HG02623 (cell line): ENCODE results near the gene MBD5.
"Not testable (repeated sequence)": the region's sequence is repeated elsewhere in the genome, so short reads cannot be mapped to it uniquely, and the experiment has no call there.

Experiments used
- ATAC-seq: cut with Tn5 transposase; IDR thresholded peaks from one replicate; pipeline ENCODE4 v1.9.1; 2021; ENCODE audit warnings: moderate library complexity; ENCODE audit not compliant: unreplicated experiment

The MBD5 gene

DNA sequence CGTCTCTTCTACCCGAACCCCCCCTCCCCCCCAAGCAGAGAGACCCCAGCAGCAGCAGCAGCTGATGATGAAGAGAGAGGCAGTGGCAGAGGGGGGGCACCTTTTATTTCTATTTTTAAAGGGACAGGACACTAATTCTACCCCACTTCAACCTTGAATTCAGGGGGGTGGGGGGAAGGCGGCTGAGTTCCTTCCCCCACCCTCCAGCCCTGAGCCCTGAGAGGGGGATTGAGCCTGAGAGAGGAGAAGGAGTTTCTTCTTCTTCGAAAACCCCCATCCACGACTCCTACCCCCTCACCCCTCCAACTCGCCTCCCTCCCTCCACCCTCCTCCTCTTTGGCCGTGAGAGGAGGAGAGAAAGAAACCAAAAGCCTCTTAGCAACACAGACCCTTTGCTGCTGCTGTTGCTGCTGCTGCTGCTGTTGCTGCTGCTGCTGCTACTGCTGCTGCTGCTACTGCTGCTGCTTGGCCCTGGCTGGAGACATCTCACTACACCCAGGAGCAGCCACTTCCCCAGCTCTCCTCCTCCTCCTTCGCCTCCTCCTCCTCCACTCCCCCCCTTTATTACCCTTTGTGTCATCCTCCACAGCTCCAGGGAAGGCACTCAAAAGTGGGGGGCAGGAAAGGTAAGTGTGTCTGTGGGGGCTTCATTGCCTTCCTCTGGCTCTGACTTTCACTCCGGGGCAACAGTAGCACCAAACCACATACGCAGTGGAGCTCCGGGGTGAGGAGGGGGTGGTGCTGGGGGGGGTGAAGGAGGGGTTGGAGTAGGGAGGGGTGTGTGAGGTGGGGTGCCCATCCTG, at the start of gene MBD5:
Gene MBD5, plus strand, starts transcription at position 33 of the 803 bp plus-strand sequence.
- peak; percentile 29 for ATAC-seq

- ATAC-seq: no peak
Observed at GRCh38 chr2:147976102-147976501, 44.8 kb upstream of the MBD5 start.

DNA sequence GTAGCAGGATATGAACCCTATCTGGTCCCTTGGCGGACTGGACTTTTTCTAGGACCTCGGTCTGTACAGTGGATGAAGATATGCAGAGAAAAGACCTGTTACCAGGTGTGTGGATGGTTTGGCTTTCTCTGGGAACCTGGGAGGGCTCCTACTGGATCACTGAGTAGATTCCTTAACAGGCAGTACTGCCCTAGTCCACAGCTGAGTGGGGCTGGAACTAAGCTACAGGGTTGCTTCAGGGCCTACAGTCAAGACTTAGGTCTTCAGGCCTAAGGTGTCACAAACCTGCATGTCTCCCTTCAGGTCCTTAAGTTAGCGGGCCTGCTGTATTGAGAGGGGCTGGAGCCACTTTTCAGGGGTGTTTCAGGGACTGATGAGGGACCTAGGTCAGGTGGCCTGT, 43.2 kb upstream of the MBD5 start:
- ATAC-seq: no peak

DNA sequence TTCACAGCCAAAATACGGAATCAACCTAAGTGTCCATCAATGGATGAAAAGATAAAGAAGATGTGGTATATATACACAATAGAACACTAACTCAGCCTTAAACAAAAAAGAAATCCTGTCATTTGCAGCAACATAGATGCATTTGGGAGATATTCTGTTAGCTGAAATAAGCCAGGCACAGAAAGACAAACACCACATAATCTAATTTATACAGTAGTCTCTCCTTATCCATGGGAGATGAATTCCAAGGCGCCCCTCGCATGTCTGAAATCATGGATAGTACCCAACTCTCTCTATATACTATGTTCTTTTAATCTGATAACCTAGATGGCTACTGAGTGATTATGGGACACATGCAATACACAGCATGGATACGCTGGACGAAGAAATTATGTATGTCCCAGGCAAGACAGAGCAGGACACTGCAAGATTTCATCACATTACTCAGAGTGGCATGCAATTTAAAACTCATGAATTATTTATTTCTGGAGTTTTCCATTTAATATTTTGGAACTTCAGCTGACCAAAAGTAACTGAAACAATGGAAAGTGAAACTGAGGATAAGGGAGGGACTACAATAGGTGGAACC, 39.9 kb upstream of the MBD5 start:
- ATAC-seq: no peak

- no peak for ATAC-seq
Observed at GRCh38 chr2:147989102-147989501, 31.8 kb upstream of the MBD5 start.

DNA sequence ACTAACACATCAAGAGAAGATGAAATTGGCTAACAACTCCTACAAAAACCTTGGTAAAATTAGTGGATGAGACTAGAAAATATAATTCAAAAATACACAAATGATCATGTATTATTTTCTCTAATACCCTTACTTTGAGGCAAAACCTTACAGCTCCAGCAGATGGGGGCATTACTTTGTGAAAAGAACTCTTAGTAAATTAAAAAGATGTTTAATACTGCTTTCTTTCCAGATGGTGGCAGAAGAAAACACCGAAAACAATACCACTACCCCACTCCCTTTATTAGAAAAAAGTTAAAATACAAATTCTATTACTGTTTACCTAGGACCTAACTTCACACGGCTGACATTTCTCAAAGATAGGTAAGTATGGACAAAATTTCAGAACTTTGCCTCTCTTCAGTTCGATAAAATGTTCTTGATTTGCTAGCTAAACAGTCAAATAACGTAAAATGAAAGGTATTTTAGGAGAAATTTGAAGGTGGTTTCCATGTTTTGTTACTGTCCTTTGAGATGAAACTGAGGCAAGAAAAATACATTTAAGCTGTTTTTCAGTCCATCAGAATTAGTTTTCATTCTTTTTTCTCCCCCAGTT, 31.0 kb upstream of the MBD5 start:
- ATAC-seq: peak; percentile 87

DNA sequence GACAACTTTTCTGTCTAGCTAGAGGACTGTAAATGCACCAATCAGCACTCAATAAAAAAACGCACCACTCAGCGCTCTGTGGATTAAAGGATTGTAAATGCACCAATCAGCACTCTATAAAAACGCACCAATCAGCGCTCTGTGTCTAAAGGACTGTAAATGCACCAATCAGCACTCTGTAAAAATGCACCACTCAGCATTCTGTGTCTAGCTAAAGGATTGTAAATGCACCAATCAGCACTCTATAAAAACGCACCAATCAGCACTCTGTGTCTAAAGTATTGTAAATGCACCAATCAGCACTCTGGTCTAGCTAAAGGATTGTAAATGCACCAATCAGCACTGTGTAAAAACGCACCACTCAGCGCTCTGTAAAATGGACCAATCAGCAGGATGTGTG, 25.9 kb upstream of the MBD5 start:
- ATAC-seq: not testable (repeated sequence)

DNA sequence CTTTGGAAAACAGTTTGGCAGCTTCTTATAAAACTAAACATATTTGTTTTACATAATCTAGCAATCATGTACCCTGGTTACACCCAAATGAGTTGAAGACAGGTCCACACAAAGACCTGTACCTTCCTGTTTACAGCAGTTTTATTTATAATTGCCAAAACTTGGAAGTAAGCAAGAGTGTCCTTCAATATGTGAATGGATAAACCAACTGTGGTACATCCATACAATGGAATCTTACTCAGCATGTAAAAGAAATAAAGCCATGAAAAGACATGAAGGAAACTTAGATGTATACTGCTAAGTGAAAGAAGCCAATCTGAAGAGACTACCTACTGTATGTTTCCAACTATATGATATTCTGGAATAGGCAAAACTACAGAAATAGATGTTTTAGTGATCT, 24.1 kb upstream of the MBD5 start:
- no peak for ATAC-seq

GRCh38 chr2:147998203-147998602, 22.7 kb upstream of the MBD5 start:
- no peak for ATAC-seq

DNA sequence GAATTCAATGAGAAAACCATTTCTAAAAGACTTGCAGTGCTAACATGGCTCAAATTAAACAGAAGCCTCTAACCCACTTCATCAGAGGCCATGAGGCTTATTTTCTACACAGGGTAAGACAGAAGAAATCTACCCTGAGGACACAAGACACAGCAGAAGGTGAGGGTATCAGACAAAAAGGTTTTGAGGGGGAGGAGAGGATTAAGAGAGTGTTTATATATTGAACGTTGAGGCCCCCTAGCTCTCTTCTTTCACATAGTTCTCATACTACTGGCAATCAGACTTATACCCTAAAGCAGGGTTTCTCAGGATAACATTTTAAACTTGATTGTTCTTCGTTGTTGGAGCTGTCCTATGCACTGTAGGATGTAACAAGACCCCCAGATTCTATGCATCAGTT, 21.8 kb upstream of the MBD5 start:
- no peak for ATAC-seq

DNA sequence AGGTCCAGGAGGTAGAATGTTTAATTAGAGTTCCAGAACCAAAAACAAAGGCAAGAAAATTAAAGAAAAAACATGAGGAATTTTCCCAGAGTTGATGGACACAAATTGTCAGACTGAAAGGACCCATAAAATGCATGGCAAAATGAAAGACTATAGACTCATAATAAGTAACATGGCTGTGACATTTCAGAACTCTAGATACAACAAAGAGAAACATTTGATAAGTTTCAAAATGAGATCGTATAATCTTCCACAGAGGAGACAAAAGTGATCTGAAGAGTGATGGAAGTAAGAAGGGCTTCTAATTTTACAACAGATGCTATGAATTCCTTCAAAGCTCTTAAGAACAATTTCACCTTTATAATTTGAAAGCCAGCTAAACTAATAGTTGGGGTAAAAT, 20.8 kb upstream of the MBD5 start:
- no peak for ATAC-seq

DNA sequence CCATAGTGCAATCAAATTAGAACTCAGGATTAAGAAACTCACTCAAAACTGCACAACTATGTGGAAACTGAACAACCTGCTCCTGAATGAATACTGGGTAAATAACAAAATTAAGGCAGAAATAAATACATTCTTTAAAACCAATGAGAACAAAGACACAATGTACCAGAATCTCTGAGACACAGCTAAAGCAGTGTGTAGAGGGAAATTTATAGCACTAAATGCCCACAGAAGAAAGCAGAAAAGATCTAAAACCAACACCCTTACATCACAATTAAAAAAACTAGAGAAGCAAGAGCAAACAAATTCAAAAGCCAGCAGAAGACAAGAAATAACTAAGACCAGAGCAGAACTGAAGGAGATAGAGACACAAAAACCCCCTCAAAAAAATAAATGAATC, 18.5 kb upstream of the MBD5 start:
- ATAC-seq: not testable (repeated sequence)

DNA sequence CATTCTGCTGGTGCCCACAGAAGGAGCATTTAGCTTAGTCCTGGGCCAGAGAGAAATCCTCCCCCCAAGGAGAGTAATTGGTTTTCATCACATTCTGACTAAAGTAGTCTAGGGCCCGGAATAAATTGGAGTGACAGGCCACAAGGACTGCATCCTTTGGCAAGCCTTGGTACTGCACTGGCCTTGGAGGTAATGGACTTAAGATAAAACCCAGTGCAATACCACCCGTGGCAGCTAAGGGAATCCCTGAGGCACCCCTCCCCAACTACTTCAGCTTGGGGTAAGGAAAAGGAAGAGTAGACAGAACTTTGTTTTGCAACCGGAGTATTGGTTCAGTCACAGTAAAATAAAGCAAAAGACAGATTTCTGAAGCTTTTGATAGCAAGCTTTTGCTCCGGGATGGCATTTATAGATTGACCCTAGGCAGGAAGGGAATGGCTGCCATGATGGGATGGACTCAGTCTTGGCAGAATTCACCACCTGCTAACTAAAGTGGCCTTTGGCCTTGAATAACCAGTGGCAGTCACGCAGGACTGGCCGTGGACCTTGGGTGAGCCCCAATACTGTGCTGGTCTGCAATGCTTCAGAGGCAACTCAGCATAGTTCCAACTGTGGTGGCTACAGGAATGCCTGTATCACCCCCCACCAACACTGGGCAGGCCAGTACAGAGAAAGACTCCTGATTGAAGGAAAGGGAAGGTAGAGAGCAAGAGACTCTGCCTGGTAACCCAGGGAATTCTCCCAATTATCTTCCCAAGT, 14.5 kb upstream of the MBD5 start:
- ATAC-seq: no peak

- no peak for ATAC-seq
Observed at GRCh38 chr2:148007219-148007900, 13.5 kb upstream of the MBD5 start.

- ATAC-seq: not testable (repeated sequence)
Observed at GRCh38 chr2:148008411-148008810, 12.5 kb upstream of the MBD5 start.

- no peak for ATAC-seq
Observed at GRCh38 chr2:148013876-148014275, 7.0 kb upstream of the MBD5 start.

DNA sequence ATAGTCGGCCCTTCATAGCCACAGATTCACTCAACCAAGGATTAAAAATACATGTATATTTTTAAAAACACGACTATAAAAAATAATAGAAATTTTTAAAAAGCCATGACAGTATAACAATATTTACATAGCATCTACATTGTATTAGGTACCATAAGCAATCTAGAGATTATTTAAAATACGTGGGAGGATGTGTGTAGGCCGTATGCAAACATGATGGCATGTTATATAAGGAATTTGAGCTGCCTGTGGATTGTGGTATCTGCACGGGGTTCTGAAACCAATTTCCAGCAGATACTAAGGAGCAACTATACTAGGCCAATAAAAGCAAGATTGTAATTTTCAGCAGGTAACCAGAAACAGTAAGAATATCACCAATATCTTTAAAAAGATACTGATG, 6.3 kb upstream of the MBD5 start:
- no peak for ATAC-seq

DNA sequence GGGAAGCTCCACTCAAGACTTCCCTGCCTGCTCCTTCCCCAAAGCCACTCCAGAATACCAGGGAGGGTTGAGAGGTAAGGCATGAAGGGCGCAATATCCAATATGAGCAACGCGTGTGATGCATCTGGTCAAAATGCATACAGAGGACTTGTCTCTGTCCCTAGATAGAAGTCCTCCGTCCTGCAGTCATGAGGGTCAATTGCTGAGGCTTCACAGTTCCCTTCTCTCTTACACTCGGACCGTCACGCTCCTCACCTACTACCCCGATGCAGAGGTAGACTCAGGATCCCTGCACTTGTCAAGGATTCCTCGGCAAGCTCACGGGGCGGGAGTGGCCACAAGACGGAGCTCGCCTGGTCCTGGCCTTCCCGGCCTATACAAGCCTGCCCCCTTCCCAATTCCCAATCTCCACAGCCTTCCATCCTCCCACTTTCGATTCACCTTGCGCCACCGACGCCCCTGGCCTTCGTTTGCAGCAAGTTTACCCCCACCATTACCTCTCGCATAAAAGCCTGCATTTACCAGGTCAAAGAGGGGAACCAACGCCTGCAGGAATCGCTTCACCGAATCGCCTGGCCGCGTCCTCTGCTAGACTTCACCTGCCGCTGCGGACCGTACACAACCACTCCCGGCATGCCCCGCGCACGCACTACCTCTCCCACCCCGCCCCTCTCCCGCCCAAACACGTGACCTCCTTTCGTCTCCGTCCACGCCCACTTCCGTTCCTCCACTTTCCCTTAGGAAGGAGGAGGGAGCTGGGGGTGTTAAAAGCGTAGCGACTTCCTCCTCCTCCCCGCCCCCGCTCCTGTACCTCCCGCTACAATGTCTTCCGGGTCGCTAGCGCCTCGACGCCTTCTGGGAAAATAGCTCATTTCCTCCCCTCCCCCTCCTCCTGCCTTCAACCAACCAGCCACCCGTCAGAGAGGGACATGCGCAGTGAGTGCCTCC, 506 bp upstream of the MBD5 start, which contains the start of gene ORC4:
Gene ORC4, minus strand, starts transcription at position 627 of the 948 bp plus-strand sequence. CDS start 44,779 bp downstream, outside the sequence.
- ATAC-seq: peak; percentile 73

DNA sequence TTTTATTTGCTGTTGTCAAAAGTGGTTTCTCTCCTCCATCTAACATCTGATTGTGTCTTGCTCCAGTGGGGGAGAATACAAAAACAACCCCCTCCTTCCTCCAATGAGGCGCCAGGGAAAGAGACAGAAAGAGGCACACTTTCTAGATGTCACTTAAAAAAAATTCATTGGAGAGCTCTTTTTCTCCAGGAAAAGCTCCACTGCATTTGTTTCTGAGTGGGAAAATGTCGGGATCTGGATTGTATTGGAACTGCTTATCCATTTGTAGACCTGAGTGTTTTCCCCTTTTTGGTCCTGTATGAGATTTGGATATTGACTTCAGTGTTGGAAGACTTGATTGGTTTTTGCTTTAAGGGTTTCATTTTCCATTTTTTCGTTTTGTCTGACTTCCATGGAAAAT, 995 bp downstream of the MBD5 start:
- no peak for ATAC-seq

DNA sequence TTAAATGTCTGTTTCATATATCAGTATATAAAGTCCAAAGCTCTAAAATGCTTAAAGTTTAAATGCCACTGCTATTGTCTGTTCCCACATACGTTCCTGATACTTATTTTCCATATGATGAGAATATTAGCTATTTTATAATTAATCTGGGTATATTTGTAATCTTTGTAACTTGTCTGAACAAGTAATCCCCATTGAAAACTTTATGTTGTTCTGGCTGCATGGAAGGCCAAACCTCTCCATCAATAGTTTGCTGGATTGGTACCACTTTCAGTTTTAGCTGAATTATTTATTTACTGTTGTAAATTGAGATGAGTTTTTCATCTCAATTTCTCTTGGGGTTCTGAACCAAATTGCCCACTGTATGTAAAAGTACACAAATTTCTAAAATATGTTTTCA, 1.5 kb downstream of the MBD5 start:
- ATAC-seq: no peak
